Mucosa of descending colon (tissue), 3 donors: ENCODE data around the gene RNF39. TPM values are rescaled to one million over a fixed set of nuclear protein-coding genes. Genes with fewer than 3 reads are reported as not detected.
A peak's percentile ranks its signal among the peaks of the same experiment; 100 is the strongest.
"Not testable (repeated sequence)": the region's sequence is repeated elsewhere in the genome, so short reads cannot be mapped to it uniquely, and the experiment has no call there.

Experiments
- ATAC-seq: fragments of 200-7000 bp; cut with Tn5 transposase; one replicate; pipeline ENCODE4 v1.9.1; 2020; ENCODE audit warnings: mild to moderate bottlenecking, moderate library complexity
- DNase-seq, 3 donors: peaks; one replicate each; pipeline ENCODE4 v3.0.0-alpha.2; 2020
- H3K36me3 ChIP-seq: fragments of 200-600 bp; one replicate; pipeline ENCODE4 v1.8.0; 2021; ENCODE audit warnings: low read depth, mild to moderate bottlenecking
- H3K4me1 ChIP-seq: fragments of 200-600 bp; one replicate; pipeline ENCODE4 v1.8.0; 2021; ENCODE audit warnings: low read depth, mild to moderate bottlenecking
- H3K4me3 ChIP-seq: fragments of 200-600 bp; one replicate; pipeline ENCODE4 v1.8.0; 2021; ENCODE audit warnings: mild to moderate bottlenecking
- H3K9me3 ChIP-seq: fragments of 200-600 bp; one replicate; pipeline ENCODE4 v1.8.0; 2021; ENCODE audit warnings: mild to moderate bottlenecking
- CTCF ChIP-seq: fragments of 200-600 bp; IDR thresholded peaks from one replicate; pipeline ENCODE4 v1.8.0; 2022; ENCODE audit warnings: antibody characterized with exemption, mild to moderate bottlenecking
- intact Hi-C, 2 donors: fragments of 100-400 bp; cut with DNase I in 1 of 2; cut with micrococcal nuclease in 1 of 2; formaldehyde crosslinking; loops; one replicate each; pipeline versions ENCODE4 v1.11.0 to v1.11.1; 2022; cut with DNase I, micrococcal nuclease
- long read RNA-seq, 2 donors: library from polyadenylated mRNA; unstranded; transcript quantifications; one replicate each; pipeline ENCODE4 v2.0.0, GENCODE V29; 2019 to 2021
- total RNA-seq, 3 donors: library from RNA; stranded (reverse); fragmentation: NEBNext Ultra II Directional in 2 of 3; extraction: Animal tissue kit (Norgen Biotek cat#: 25700) in 2 of 3; gene quantifications; one replicate each; pipeline versions ENCODE4 v1.2.1 to v1.2.4, GENCODE V29; 2021 to 2023
- donor health status: DM: no; HTN: no; CAD: no; lungs with moderate emphysema.
- donor health status: DM: no; HTN: no; CAD: no.
- donor health status: DM: no; HTN: yes; CAD: no.

Gene RNF39
- 1 to 10 TPM in 1 of 3 donors, under 1 TPM in 1, not detected in 1; 0.87 to 2.5 TPM for total RNA-seq
- long read RNA-seq, donor 1 = 0 reads
- long read RNA-seq, donor 2, partial matches to known transcripts = 1 of 2 reads
- long read RNA-seq, donor 2, other reads (novel, unspliced or antisense) = 0 of 2 reads

GRCh38 chr6:30075094-30075789 is at the start of gene RNF39:
Gene RNF39, minus strand, starts transcription at chr6:30075769. Its CDS starts 184 bp downstream, at chr6:30075585.
- Histone ChIP-seq H3K4me1 (peaks cover 13% of the 10 kb centered on the region), H3K36me3 (no peaks in the 10 kb centered on the region), H3K4me3 (no peak within 1 kb of the TSS), H3K9me3 (no peaks in the 10 kb centered on the region)
- ATAC-seq (peak; percentile 33), DNase-seq (peak in 2 of 3 donors; percentile 37 to 55)
- TF ChIP-seq CTCF = no peak
- intact Hi-C loops = no loop called here

GRCh38 chr6:30122515-30122914 is 46.9 kb upstream of the RNF39 start:
- Histone ChIP-seq H3K9me3 (no peaks in the 10 kb centered on the region), H3K4me1 (peaks cover 22% of the 10 kb centered on the region), H3K4me3 (no peak overlapping the region), H3K36me3 (no peaks in the 10 kb centered on the region)
- peak in 1 of 3 donors; percentile 78 for DNase-seq
- TF ChIP-seq CTCF = no peak
- peak; percentile 90 for ATAC-seq
- intact Hi-C loops = no loop called here

GRCh38 chr6:30121446-30122366 is 46.1 kb upstream of the RNF39 start:
- no peaks in the 10 kb centered on the region for H3K36me3 ChIP-seq
- TF ChIP-seq CTCF = no peak
- ATAC-seq = no peak
- no peak overlapping the region for H3K4me3 ChIP-seq
- intact Hi-C loops = no loop called here
- DNase-seq = no peak
- H3K4me1 ChIP-seq = peaks cover 22% of the 10 kb centered on the region
- no peaks in the 10 kb centered on the region for H3K9me3 ChIP-seq

GRCh38 chr6:30118691-30119090 is 43.1 kb upstream of the RNF39 start:
- DNase-seq, H3K9me3 ChIP-seq, H3K36me3 ChIP-seq, intact Hi-C loops, H3K4me3 ChIP-seq, ATAC-seq: not testable (repeated sequence)
- peaks cover 23% of the 10 kb centered on the region for H3K4me1 ChIP-seq

GRCh38 chr6:30116724-30117123 is 41.2 kb upstream of the RNF39 start:
- peaks cover 20% of the 10 kb centered on the region for H3K4me1 ChIP-seq
- no peak for TF ChIP-seq CTCF
- ATAC-seq (no peak), DNase-seq (no peak)
- intact Hi-C loops = no loop called here
- H3K36me3 ChIP-seq = no peaks in the 10 kb centered on the region
- H3K4me3 ChIP-seq = no peak overlapping the region
- H3K9me3 ChIP-seq = no peaks in the 10 kb centered on the region

- DNase-seq (no peak), ATAC-seq (no peak)
- H3K4me1 ChIP-seq = peaks cover 10% of the 10 kb centered on the region
- H3K4me3 ChIP-seq = no peak overlapping the region
- no peaks in the 10 kb centered on the region for H3K36me3 ChIP-seq
- H3K9me3 ChIP-seq = no peaks in the 10 kb centered on the region
- intact Hi-C loops = no loop called here
- TF ChIP-seq CTCF = no peak
Observed at GRCh38 chr6:30113841-30114240, 38.3 kb upstream of the RNF39 start.
